A172 (cell line): Measurements from ENCODE around the gene AGK. TPM values are rescaled to one million over a fixed set of nuclear protein-coding genes. Genes with fewer than 3 reads are reported as not detected.
"Not testable (repeated sequence)": the region's sequence is repeated elsewhere in the genome, so short reads cannot be mapped to it uniquely, and the experiment has no call there.

Experiments
- DNase-seq: peaks from one replicate; pipeline ENCODE4 v3.0.0-alpha.2; 2015; ENCODE audit warnings: low spot score
- total RNA-seq: library from RNA; depleted of rRNA; stranded (reverse); fragments of >200 nt; shearing (Covaris generic); gene quantifications from 2 replicates; pipeline ENCODE4 v1.2.3, GENCODE V29; 2014

Gene AGK
- total RNA-seq, 1 experiment from 2014 or later: 29.2 TPM

GRCh38 chr7:141679014-141679413 lies 127.8 kb downstream of the AGK start:
- DNase-seq: no peak

- no peak for DNase-seq
These were observed 134.2 kb downstream of the AGK start for GRCh38 chr7:141685285-141686023.

- DNase-seq: no peak
These were observed 134.9 kb downstream of the AGK start for GRCh38 chr7:141686074-141686473.

- no peak for DNase-seq
These were observed 135.5 kb downstream of the AGK start for GRCh38 chr7:141686670-141687069.

GRCh38 chr7:141688043-141688442 lies 136.8 kb downstream of the AGK start:
- DNase-seq: no peak

GRCh38 chr7:141689072-141689825 lies 138.0 kb downstream of the AGK start:
- not testable (repeated sequence) for DNase-seq

- DNase-seq: no peak
These were observed 140.3 kb downstream of the AGK start for GRCh38 chr7:141691540-141691939.

- no peak for DNase-seq
These were observed 140.8 kb downstream of the AGK start for GRCh38 chr7:141691961-141692360.

GRCh38 chr7:141693082-141693481 lies 141.9 kb downstream of the AGK start:
- DNase-seq: no peak

GRCh38 chr7:141695803-141696289 lies 144.6 kb downstream of the AGK start:
- DNase-seq: no peak

GRCh38 chr7:141696348-141696747 lies 145.1 kb downstream of the AGK start:
- no peak for DNase-seq

GRCh38 chr7:141697211-141697871 lies 146.1 kb downstream of the AGK start:
- peak; percentile 90 for DNase-seq

GRCh38 chr7:141698247-141699015 lies 147.2 kb downstream of the AGK start:
- no peak for DNase-seq

- DNase-seq: no peak
These were observed 148.7 kb downstream of the AGK start for GRCh38 chr7:141699860-141700259.

GRCh38 chr7:141700296-141700847 lies 149.2 kb downstream of the AGK start:
- no peak for DNase-seq

GRCh38 chr7:141700848-141701371 lies 149.7 kb downstream of the AGK start:
- no peak for DNase-seq

- no peak for DNase-seq
These were observed 150.4 kb downstream of the AGK start for GRCh38 chr7:141701489-141702046.

GRCh38 chr7:141702047-141702567 lies 150.9 kb downstream of the AGK start, which contains the start of gene DENND11:
TSS of gene DENND11 (minus strand) at chr7:141702166. CDS start at chr7:141702153, 13 bp downstream.
- DNase-seq: no peak

- DNase-seq: no peak
These were observed 151.7 kb downstream of the AGK start for GRCh38 chr7:141702892-141703291.

GRCh38 chr7:141704112-141704511 lies 152.9 kb downstream of the AGK start:
- DNase-seq: no peak
